H1 (cell line): ENCODE results near the gene HAT1. TPM values are rescaled to one million over a fixed set of nuclear protein-coding genes. Genes with fewer than 3 reads are reported as not detected.

Experiments used
- CTCF ChIA-PET: fragments of 300-600 bp; sonication (Branson Sonifier 250); formaldehyde crosslinking; loops from one replicate; lab custom pipeline; 2021; ENCODE audit not compliant: partially characterized antibody; lab: Charles Lee
- POLR2A ChIA-PET: fragments of 300-600 bp; sonication (Branson Sonifier 250); formaldehyde crosslinking; loops from one replicate; lab custom pipeline; 2021; ENCODE audit warnings: inconsistent platforms; ENCODE audit not compliant: partially characterized antibody; lab: Charles Lee
- DNase-seq, 2 experiments: peaks; one replicate each; pipeline versions ENCODE4 v3.0.0 to v3.0.0-alpha.2; 2010 to 2022; ENCODE audit warnings: low spot score in 2 of 2, low read depth in 1 of 2, mixed read lengths in 1 of 2
- FAIRE-seq: peaks from 2 replicates; lab custom pipeline; 2011; peaks lifted over from hg19 to GRCh38; lab: Jason Lieb, UNC
- H2AFZ ChIP-seq: 2 replicates; pipeline ENCODE4 v1.8.1; 2012; ENCODE audit warnings: low read length, inconsistent platforms
- H2AK5ac ChIP-seq: 2 replicates; pipeline ENCODE4 v1.6.1; 2013; ENCODE audit warnings: low read depth, low read length
- H2BK120ac ChIP-seq: replicated peaks from 2 replicates; pipeline ENCODE3; 2013; ENCODE audit warnings: low read depth, low read length, inconsistent platforms
- H2BK12ac ChIP-seq: 2 replicates; pipeline ENCODE4 v1.6.1; 2013; ENCODE audit warnings: low read depth, low read length
- H2BK15ac ChIP-seq: 2 replicates; pipeline ENCODE4 v1.6.1; 2013; ENCODE audit warnings: low read length
- H2BK20ac ChIP-seq: 2 replicates; pipeline ENCODE4 v1.6.1; 2013; ENCODE audit warnings: low read length
- H2BK5ac ChIP-seq: 2 replicates; pipeline ENCODE4 v1.6.1; 2013; ENCODE audit warnings: low read depth, low read length
- H3K14ac ChIP-seq: 2 replicates; pipeline ENCODE4 v1.6.1; 2013; ENCODE audit warnings: inconsistent platforms; ENCODE audit not compliant: insufficient read length
- H3K18ac ChIP-seq: 2 replicates; pipeline ENCODE4 v1.6.1; 2013; ENCODE audit warnings: low read length; ENCODE audit errors: extremely low read depth
- H3K23ac ChIP-seq: 2 replicates; pipeline ENCODE4 v1.6.1; 2013; ENCODE audit warnings: inconsistent platforms; ENCODE audit not compliant: insufficient read length
- H3K23me2 ChIP-seq: 2 replicates; pipeline ENCODE4 v1.6.1; 2013; ENCODE audit warnings: low read depth, low read length
- H3K27ac ChIP-seq: 2 replicates; pipeline ENCODE4 v1.6.1; 2011; ENCODE audit warnings: low read depth, low read length, inconsistent platforms
- H3K27me3 ChIP-seq, 4 experiments: replicated peaks in 1 of 4; 1 replicate in 1 of 4; 2 replicates in 3 of 4; pipeline versions ENCODE4 v1.6.1 to v1.8.1; 2011 to 2013; ENCODE audit warnings: low read length in 3 of 4, mild to moderate bottlenecking in 3 of 4, inconsistent platforms in 2 of 4, mixed read lengths in 2 of 4, moderate library complexity in 1 of 4; ENCODE audit not compliant: control insufficient read depth in 3 of 4, insufficient read depth in 3 of 4; ENCODE audit errors: extremely low read depth in 1 of 4
- H3K36me3 ChIP-seq, 4 experiments: 2 replicates each; pipeline versions ENCODE4 v1.6.1 to v1.8.1; 2011 to 2013; ENCODE audit warnings: mild to moderate bottlenecking in 4 of 4, low read length in 3 of 4, moderate library complexity in 2 of 4, control low read depth in 1 of 4, inconsistent platforms in 1 of 4; ENCODE audit not compliant: insufficient read depth in 4 of 4, control insufficient read depth in 2 of 4
- H3K4ac ChIP-seq: replicated peaks from 2 replicates; pipeline ENCODE3; 2013; ENCODE audit warnings: low read length, low read depth, mixed read lengths, inconsistent platforms; ENCODE audit not compliant: insufficient read length
- H3K4me1 ChIP-seq, 4 experiments: replicated peaks in 1 of 4; 1 replicate in 1 of 4; 2 replicates in 3 of 4; pipeline versions ENCODE4 v1.6.1 to v1.8.1; 2011 to 2013; ENCODE audit warnings: low read length in 3 of 4, inconsistent platforms in 2 of 4, mixed read lengths in 1 of 4; ENCODE audit not compliant: insufficient read depth in 4 of 4, control insufficient read depth in 3 of 4
- H3K4me2 ChIP-seq, 2 experiments: 2 replicates each; pipeline versions ENCODE4 v1.6.1 to v1.8.1; 2011 to 2013; ENCODE audit warnings: low read depth in 2 of 2, low read length in 2 of 2, control low read depth in 1 of 2, inconsistent platforms in 1 of 2, mild to moderate bottlenecking in 1 of 2; ENCODE audit not compliant: insufficient read depth in 1 of 2
- H3K4me3 ChIP-seq, 4 experiments: fragments of 200-600, 300-600 bp in 1 of 4; sonication (generic), shearing (Covaris generic), sonication (Bioruptor Twin) in 1 of 4; 2 replicates each; pipeline versions ENCODE4 v1.5.1 to v1.8.1; 2011 to 2016; ENCODE audit warnings: low read length in 4 of 4, low read depth in 3 of 4, control low read depth in 2 of 4, inconsistent platforms in 2 of 4, mild to moderate bottlenecking in 2 of 4, mixed read lengths in 1 of 4, moderate library complexity in 1 of 4; ENCODE audit not compliant: insufficient read depth in 2 of 4; ENCODE audit errors: extremely low read depth in 1 of 4
- H3K56ac ChIP-seq: replicated peaks from 2 replicates; pipeline ENCODE3; 2013; ENCODE audit warnings: low read depth, mild to moderate bottlenecking, mixed read lengths, low read length, inconsistent platforms; ENCODE audit not compliant: insufficient read length
- H3K79me1 ChIP-seq: 2 replicates; pipeline ENCODE4 v1.6.1; 2013; ENCODE audit warnings: low read depth, low read length, control low read depth
- H3K79me2 ChIP-seq, 2 experiments: 2 replicates each; pipeline versions ENCODE4 v1.6.1 to v1.8.1; 2012 to 2013; ENCODE audit warnings: low read length in 2 of 2, mild to moderate bottlenecking in 2 of 2, inconsistent platforms in 1 of 2; ENCODE audit not compliant: insufficient read depth in 2 of 2, control insufficient read depth in 1 of 2
- H3K9ac ChIP-seq, 4 experiments: replicated peaks in 1 of 4; 1 replicate in 1 of 4; 2 replicates in 3 of 4; pipeline versions ENCODE4 v1.6.1 to v1.8.1; 2011 to 2013; ENCODE audit warnings: low read depth in 3 of 4, low read length in 3 of 4, control low read depth in 2 of 4, mild to moderate bottlenecking in 2 of 4, moderate library complexity in 2 of 4, inconsistent platforms in 1 of 4; ENCODE audit errors: extremely low read depth in 1 of 4
- H3K9me3 ChIP-seq, 2 experiments: 2 replicates each; pipeline versions ENCODE4 v1.6.1 to v1.8.1; 2012 to 2013; ENCODE audit warnings: mild to moderate bottlenecking in 2 of 2, moderate library complexity in 2 of 2, control low read depth in 1 of 2, inconsistent platforms in 1 of 2, low read depth in 1 of 2, low read length in 1 of 2, mixed read lengths in 1 of 2; ENCODE audit not compliant: insufficient read depth in 2 of 2
- H4K20me1 ChIP-seq, 2 experiments: replicated peaks in 1 of 2; 2 replicates each; pipeline versions ENCODE3 to v1.8.1; 2011 to 2013; ENCODE audit warnings: inconsistent platforms in 2 of 2, low read length in 2 of 2, mild to moderate bottlenecking in 1 of 2; ENCODE audit not compliant: insufficient read depth in 2 of 2, control insufficient read depth in 1 of 2
- H4K5ac ChIP-seq: 2 replicates; pipeline ENCODE4 v1.6.1; 2013; ENCODE audit warnings: low read length, low read depth, mixed read lengths, inconsistent platforms; ENCODE audit not compliant: insufficient read length
- H4K8ac ChIP-seq: 2 replicates; pipeline ENCODE4 v1.8.0; 2013; ENCODE audit warnings: mild to moderate bottlenecking, moderate library complexity, low read length, inconsistent platforms; ENCODE audit not compliant: insufficient read depth; ENCODE audit errors: extremely low read depth
- H4K91ac ChIP-seq: replicated peaks from 2 replicates; pipeline ENCODE3; 2013; ENCODE audit warnings: low read length, mixed read lengths, inconsistent platforms; ENCODE audit not compliant: insufficient read length
- SP2 ChIP-seq: IDR thresholded peaks from 2 replicates; pipeline ENCODE4 v1.6.1; 2012; ENCODE audit warnings: mild to moderate bottlenecking, low read length, inconsistent platforms
- WGBS, 2 experiments: shearing (Covaris generic) in 1 of 2; methylation state at CpG; one replicate each; pipeline versions ENCODE4 v1.1.6 to v1.1.7; 2013 to 2015; ENCODE audit warnings: low lambda C conversion rate in 2 of 2, mixed read lengths in 2 of 2, inconsistent platforms in 1 of 2, low coverage in 1 of 2, missing lambda C conversion rate in 1 of 2; ENCODE audit not compliant: insufficient replicate concordance in 2 of 2, insufficient coverage in 1 of 2, insufficient read length in 1 of 2; ENCODE audit errors: extremely low coverage in 1 of 2, missing lambda C conversion rate in 1 of 2; 5-methylcytosine and 5-hydroxymethylcytosine counted together
- polyA plus RNA-seq, 7 experiments: library from polyadenylated mRNA; depleted of rRNA in 3 of 7; stranded (reverse) in 5 of 7; unstranded in 2 of 7; fragments of >200 nt in 5 of 7; fragments of 200-250 nt in 2 of 7; gene quantifications; 1 replicate in 5 of 7; 2 replicates in 1 of 7; 4 replicates in 1 of 7; pipeline versions ENCODE4 v1.2.1 to v1.2.3, GENCODE V29; 2011 to 2013; ENCODE audit warnings: missing spikeins in 2 of 7, mixed read lengths in 2 of 7
- total RNA-seq: library from RNA; stranded (reverse); fragmentation: NEBNext Ultra II Directional; extraction: Animal tissue kit (Norgen Biotek cat#: 25700); gene quantifications from 2 replicates; pipeline ENCODE4 v1.2.1, GENCODE V29; 2021

HAT1 gene
- total and polyA plus RNA-seq, 2 of the 8 experiments (the other 6 are each of a cell fraction or from before 2014, with no cell fraction given): 44.6 to 74.2 TPM

GRCh38 chr2:171889808-171890207 is 32.5 kb upstream of the HAT1 start:
- POLR2A ChIA-PET: no interaction called here

More at GRCh38 chr2:171889808-171890207, 32.5 kb upstream of the HAT1 start:
- Histone ChIP-seq H2BK5ac (no peak overlapping the region), H3K27me3 (no peaks in the 10 kb centered on the region), H3K14ac (no peak overlapping the region), H3K9ac (no peak overlapping the region), H3K79me2 (no peaks in the 10 kb centered on the region), H2AK5ac (no peak overlapping the region), H3K79me1 (no peaks in the 10 kb centered on the region), H3K23ac (no peak overlapping the region), H2BK12ac (no peak overlapping the region), H2AFZ (no peak overlapping the region), H3K36me3 (no peaks in the 10 kb centered on the region; a peak in 2 of 8 replicates), H3K23me2 (peaks cover 3% of the 10 kb centered on the region), H3K27ac (no peak overlapping the region), H2BK20ac (no peak overlapping the region), H4K20me1 (no peaks in the 10 kb centered on the region), H3K4ac (no peak overlapping the region), H3K18ac (no peak overlapping the region), H4K8ac (no peak overlapping the region), H4K91ac (no peak overlapping the region), H2BK15ac (no peak overlapping the region), H3K4me1 (peaks cover 0 to 5% (median under 1%) of the 10 kb centered on the region in 4 experiments; a peak in 2 of 7 replicates), H4K5ac (no peak overlapping the region), H3K4me2 (no peak overlapping the region), H2BK120ac (no peak overlapping the region), H3K9me3 (no peaks in the 10 kb centered on the region), H3K56ac (no peak overlapping the region), H3K4me3 (no peak overlapping the region)
- no peak for TF ChIP-seq SP2
- 96% methylated on average over 1 of the region's 1 CpG; no CpG with 5 or more reads in 1 of the 2 experiments for WGBS, 2 experiments
- CTCF ChIA-PET: interaction anchor here (1.0 kb wide), 1 partner anchor 8 kb away, joined by 3 read pairs; no protein-coding TSS in a partner anchor
- FAIRE-seq: no peak
- no peak for DNase-seq
